HCT116 (cell line): Measurements from ENCODE around the gene UBE3C.

Experiments
- CTCF ChIP-seq, 3 experiments: fragments of 200-600 bp in 1 of 3; sonication (generic) in 1 of 3; IDR thresholded peaks in 2 of 3; conservative IDR thresholded peaks in 1 of 3; 2 replicates each; pipeline ENCODE4 v1.5.1; 2012 to 2017; ENCODE audit warnings: low read depth in 2 of 3, low read length in 2 of 3, antibody characterized with exemption in 1 of 3, borderline replicate concordance in 1 of 3, control low read depth in 1 of 3, mild to moderate bottlenecking in 1 of 3, mixed read lengths in 1 of 3, mixed run types in 1 of 3, moderate library complexity in 1 of 3; ENCODE audit not compliant: insufficient read depth in 1 of 3
- EZH2 ChIP-seq: fragments of 200-600 bp; sonication (generic); IDR thresholded peaks from 2 replicates; pipeline ENCODE4 v1.6.1; 2017; ENCODE audit warnings: antibody characterized with exemption, mixed run types
- EZH2phosphoT487 ChIP-seq: fragments of 200-600 bp; IDR thresholded peaks from 2 replicates; pipeline ENCODE4 v1.6.1; 2018; ENCODE audit warnings: antibody characterized with exemption, borderline replicate concordance
- POLR2A ChIP-seq: IDR thresholded peaks from 2 replicates; pipeline ENCODE4 v1.7.0; 2011; ENCODE audit warnings: borderline replicate concordance; ENCODE audit not compliant: insufficient read depth, insufficient read length; ENCODE audit errors: extremely low read depth
- POLR2AphosphoS5 ChIP-seq: IDR thresholded peaks from 2 replicates; pipeline ENCODE4 v1.6.1; 2011; ENCODE audit warnings: mild to moderate bottlenecking, low read depth, low read length, moderate library complexity
- RAD21 ChIP-seq: IDR thresholded peaks from 2 replicates; pipeline ENCODE4 v1.6.1; 2012; ENCODE audit warnings: low read depth, mild to moderate bottlenecking
- TCF7L2 ChIP-seq: IDR thresholded peaks from 2 replicates; pipeline ENCODE4 v1.7.0; 2011; ENCODE audit warnings: borderline replicate concordance, inconsistent platforms; ENCODE audit not compliant: insufficient read depth, insufficient read length; ENCODE audit errors: extremely low read depth
- YY1 ChIP-seq: IDR thresholded peaks from 2 replicates; pipeline ENCODE4 v1.6.1; 2011; ENCODE audit warnings: low read length, low read depth, moderate library complexity, mild to moderate bottlenecking; ENCODE audit not compliant: insufficient replicate concordance; ENCODE audit errors: extremely low read depth
- ZNF274 ChIP-seq: fragments of 200-500 bp; sonication (Bioruptor generic); IDR thresholded peaks from 2 replicates; pipeline ENCODE4 v1.6.1; 2014; ENCODE audit warnings: mild to moderate bottlenecking, low read depth, low read length, inconsistent platforms
- TF ChIP-seq, protein P1 (sequence below): IDR thresholded peaks from 2 replicates; pipeline ENCODE4 v1.6.1; 2012

- TF ChIP-seq CTCF (IDR thresholded peaks at IDR 0.05 in 2 of 3, conservative IDR thresholded peaks at IDR 0.05 in 1 of 3; ENCODE audit: borderline replicate concordance in 1 of 3, insufficient read depth in 1 of 3, low read depth in 2 of 3, low read length in 2 of 3): no peak
- no peak for TF ChIP-seq EZH2phosphoT487
- TF ChIP-seq POLR2A: no peak
- no peak for TF ChIP-seq POLR2AphosphoS5
- no peak for TF ChIP-seq TCF7L2
- no peak for TF ChIP-seq YY1
- no peak for TF ChIP-seq ZNF274
- no peak for TF ChIP-seq EZH2
- TF ChIP-seq RAD21: no peak
- TF ChIP-seq, protein P1, sequence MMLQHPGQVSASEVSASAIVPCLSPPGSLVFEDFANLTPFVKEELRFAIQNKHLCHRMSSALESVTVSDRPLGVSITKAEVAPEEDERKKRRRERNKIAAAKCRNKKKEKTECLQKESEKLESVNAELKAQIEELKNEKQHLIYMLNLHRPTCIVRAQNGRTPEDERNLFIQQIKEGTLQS: no peak
Measured at GRCh38 chr7:157149317-157149716, 10.6 kb downstream of the UBE3C start.
